OCI-LY1 (cell line): ENCODE results near the gene STX3.

Source experiments
- EZH2 ChIP-seq: fragments of 200-600 bp; sonication (generic), shearing (Covaris generic); IDR thresholded peaks from 2 replicates; pipeline ENCODE4 v1.8.0; 2017; ENCODE audit warnings: borderline replicate concordance, mixed run types, mild to moderate bottlenecking, antibody characterized with exemption, low read length, moderate library complexity, mixed read lengths
- TF ChIP-seq, protein P1 (sequence below): fragments of 200-600 bp; sonication (generic), shearing (Covaris generic); IDR thresholded peaks from 2 replicates; pipeline ENCODE4 v1.5.1; 2017; ENCODE audit warnings: mild to moderate bottlenecking, antibody characterized with exemption, low read length, moderate library complexity, mixed read lengths

DNA sequence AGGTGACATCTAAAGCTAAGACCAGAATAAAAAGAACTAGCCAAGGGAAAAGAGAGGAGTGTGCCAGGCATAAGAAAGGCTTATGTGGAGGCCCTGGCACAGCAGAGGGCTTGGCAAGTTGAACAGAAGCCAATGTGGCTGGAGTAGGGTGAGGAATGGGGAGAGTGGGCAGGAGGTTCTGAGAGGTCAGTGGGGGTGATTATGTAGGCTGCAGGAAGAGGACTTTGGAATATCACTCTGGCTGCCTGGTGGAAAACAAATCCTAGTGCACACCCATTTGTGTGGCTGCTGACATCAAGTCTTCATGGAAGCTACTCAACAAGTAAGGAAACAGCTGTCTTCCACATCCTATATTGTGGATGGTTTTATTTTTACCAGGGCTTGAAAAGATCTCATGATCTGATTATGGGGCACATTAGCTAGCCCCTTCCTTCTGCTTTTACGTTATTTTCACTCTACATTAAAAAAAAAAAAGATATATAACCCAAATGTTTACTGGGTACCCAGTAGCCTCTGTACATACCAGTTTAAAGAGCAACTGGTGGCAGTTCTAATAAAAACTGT is 52.0 kb downstream of the STX3 start:
- TF ChIP-seq, protein P1, sequence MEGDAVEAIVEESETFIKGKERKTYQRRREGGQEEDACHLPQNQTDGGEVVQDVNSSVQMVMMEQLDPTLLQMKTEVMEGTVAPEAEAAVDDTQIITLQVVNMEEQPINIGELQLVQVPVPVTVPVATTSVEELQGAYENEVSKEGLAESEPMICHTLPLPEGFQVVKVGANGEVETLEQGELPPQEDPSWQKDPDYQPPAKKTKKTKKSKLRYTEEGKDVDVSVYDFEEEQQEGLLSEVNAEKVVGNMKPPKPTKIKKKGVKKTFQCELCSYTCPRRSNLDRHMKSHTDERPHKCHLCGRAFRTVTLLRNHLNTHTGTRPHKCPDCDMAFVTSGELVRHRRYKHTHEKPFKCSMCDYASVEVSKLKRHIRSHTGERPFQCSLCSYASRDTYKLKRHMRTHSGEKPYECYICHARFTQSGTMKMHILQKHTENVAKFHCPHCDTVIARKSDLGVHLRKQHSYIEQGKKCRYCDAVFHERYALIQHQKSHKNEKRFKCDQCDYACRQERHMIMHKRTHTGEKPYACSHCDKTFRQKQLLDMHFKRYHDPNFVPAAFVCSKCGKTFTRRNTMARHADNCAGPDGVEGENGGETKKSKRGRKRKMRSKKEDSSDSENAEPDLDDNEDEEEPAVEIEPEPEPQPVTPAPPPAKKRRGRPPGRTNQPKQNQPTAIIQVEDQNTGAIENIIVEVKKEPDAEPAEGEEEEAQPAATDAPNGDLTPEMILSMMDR: no peak
- no peak for TF ChIP-seq EZH2
